HepG2 (cell line): ENCODE results near the gene CAMK2D. TPM values are rescaled to one million over a fixed set of nuclear protein-coding genes. Genes with fewer than 3 reads are reported as not detected.
A peak's percentile ranks its signal among the peaks of the same experiment; 100 is the strongest.

Source experiments
- ATAC-seq: fragments of 200-7000 bp; cut with Tn5 transposase; 3 replicates; pipeline ENCODE4 v1.9.1; 2020; ENCODE audit warnings: mild to moderate bottlenecking, moderate library complexity
- BruUV-seq: library from RNA; stranded (reverse); fragments of 400-500 nt; replicated peaks from 2 replicates; lab custom pipeline; 2021; lab: Mats Ljungman, UMichigan
- CTCF ChIA-PET: fragments of 300-600 bp; formaldehyde crosslinking; extraction: SDS; loops from one replicate; lab custom pipeline; 2021; ENCODE audit warnings: low total read pairs, inconsistent platforms, low intra/inter-chr PET ratio; lab: Yijun Ruan, JAX
- POLR2A ChIA-PET: fragments of 350-600 bp; sonication (Branson Sonifier 250); formaldehyde crosslinking; loops from one replicate; lab custom pipeline; 2020; ENCODE audit warnings: antibody characterized with exemption, inconsistent platforms; lab: Yijun Ruan, JAX
- DNase-seq: peaks from one replicate; pipeline ENCODE4 v3.0.0-alpha.2; 2015; ENCODE audit warnings: low spot score
- FAIRE-seq: peaks from 3 replicates; lab custom pipeline; 2011; peaks lifted over from hg19 to GRCh38; lab: Jason Lieb, UNC
- H2AFZ ChIP-seq: one replicate; pipeline ENCODE4 v1.6.1; 2011; ENCODE audit warnings: low read length, inconsistent platforms
- H3K27ac ChIP-seq: fragments of 300-600 bp; 3 replicates; pipeline ENCODE4 v1.8.0; 2011; ENCODE audit warnings: mixed run types, mild to moderate bottlenecking, mixed read lengths, low read length, inconsistent platforms; ENCODE audit not compliant: insufficient read depth; ENCODE audit errors: extremely low read length
- H3K27me3 ChIP-seq, 2 experiments: fragments of 200-600 bp in 1 of 2; 2 replicates in 1 of 2; 3 replicates in 1 of 2; pipeline versions ENCODE4 v1.6.0 to v1.8.0; 2011; ENCODE audit warnings: low read length in 2 of 2, mild to moderate bottlenecking in 2 of 2, moderate library complexity in 2 of 2, inconsistent platforms in 1 of 2; ENCODE audit not compliant: insufficient read depth in 2 of 2, control insufficient read depth in 1 of 2
- H3K36me3 ChIP-seq, 2 experiments: fragments of 200-600 bp in 1 of 2; replicated peaks in 1 of 2; 2 replicates in 1 of 2; 3 replicates in 1 of 2; pipeline versions ENCODE4 v1.5.1 to v1.8.0; 2011; ENCODE audit warnings: low read length in 2 of 2, inconsistent platforms in 1 of 2; ENCODE audit not compliant: insufficient read depth in 2 of 2, control insufficient read depth in 1 of 2
- H3K4me1 ChIP-seq: 2 replicates; pipeline ENCODE4 v1.5.1; 2012; ENCODE audit warnings: low read length, inconsistent platforms; ENCODE audit not compliant: insufficient read depth
- H3K4me2 ChIP-seq: 2 replicates; pipeline ENCODE4 v1.6.0; 2011; ENCODE audit warnings: low read depth, low read length, inconsistent platforms
- H3K4me3 ChIP-seq, 3 experiments: fragments of 200-600 bp in 1 of 3; sonication (generic), shearing (Covaris generic) in 1 of 3; replicated peaks in 1 of 3; 2 replicates each; pipeline ENCODE4 v1.5.1; 2011 to 2016; ENCODE audit warnings: low read length in 3 of 3, inconsistent platforms in 2 of 3, low read depth in 2 of 3, mild to moderate bottlenecking in 2 of 3, control low read depth in 1 of 3, mixed read lengths in 1 of 3; ENCODE audit not compliant: insufficient read depth in 1 of 3
- H3K79me2 ChIP-seq: one replicate; pipeline ENCODE4 v1.6.1; 2011; ENCODE audit warnings: low read length, inconsistent platforms; ENCODE audit not compliant: insufficient read depth
- H3K9ac ChIP-seq: 2 replicates; pipeline ENCODE4 v1.6.0; 2011; ENCODE audit warnings: mild to moderate bottlenecking, low read depth, low read length, inconsistent platforms; ENCODE audit not compliant: insufficient read depth
- H3K9me3 ChIP-seq: 2 replicates; pipeline ENCODE4 v1.5.1; 2012; ENCODE audit warnings: mild to moderate bottlenecking, low read length
- H4K20me1 ChIP-seq: 2 replicates; pipeline ENCODE4 v1.6.0; 2011; ENCODE audit warnings: inconsistent platforms, mild to moderate bottlenecking, low read length, moderate library complexity; ENCODE audit not compliant: insufficient read depth
- NCOR1 ChIP-seq: fragments of 200-600 bp; sonication (generic); IDR thresholded peaks from 2 replicates; pipeline ENCODE4 v1.7.0; 2017; ENCODE audit warnings: antibody characterized with exemption, low read length, borderline replicate concordance
- ONECUT2 ChIP-seq: sonication (generic); formaldehyde crosslinking; IDR thresholded peaks from 2 replicates; pipeline ENCODE4 v1.4.0; 2020; ENCODE audit warnings: missing genetic modification reagents
- PHF21A ChIP-seq: sonication (generic); formaldehyde crosslinking; IDR thresholded peaks from 2 replicates; pipeline ENCODE4 v1.5.0; 2020; ENCODE audit warnings: mild to moderate bottlenecking, missing genetic modification reagents
- SRF ChIP-seq: IDR thresholded peaks from 2 replicates; pipeline ENCODE4 v1.6.1; 2011; ENCODE audit warnings: mild to moderate bottlenecking, low read depth, low read length, moderate library complexity
- ZNF496 ChIP-seq: sonication (generic); formaldehyde crosslinking; IDR thresholded peaks from 2 replicates; pipeline ENCODE4 v1.8.1; 2023; ENCODE audit warnings: mild to moderate bottlenecking, moderate library complexity, missing genetic modification reagents; ENCODE audit not compliant: insufficient replicate concordance
- ZNF563 ChIP-seq: sonication (generic); formaldehyde crosslinking; IDR thresholded peaks from 2 replicates; pipeline ENCODE4 v1.8.0; 2022; ENCODE audit warnings: mild to moderate bottlenecking, moderate library complexity, missing genetic modification reagents
- ZNF577 ChIP-seq: sonication (generic); formaldehyde crosslinking; IDR thresholded peaks from 2 replicates; pipeline ENCODE4 v1.4.0; 2020; ENCODE audit warnings: mild to moderate bottlenecking, low read depth, missing genetic modification reagents, borderline replicate concordance
- WGBS: methylation state at CpG from one replicate; pipeline ENCODE4 v1.1.6; 2017; ENCODE audit warnings: low lambda C conversion rate; 5-methylcytosine and 5-hydroxymethylcytosine counted together
- in situ Hi-C: cut with HindIII; loops from 2 replicates; pipeline ENCODE4 v1.10.0; 2017; ENCODE audit warnings: low pct_unique_long_range_greater_than_20kb; ENCODE audit not compliant: extremely low pct_ligation_motif_present
- intact Hi-C: fragments of 100-400 bp; cut with micrococcal nuclease; formaldehyde crosslinking; loops from one replicate; pipeline ENCODE4 v1.10.0; 2022; ENCODE audit not compliant: unreplicated experiment
- polyA plus RNA-seq, 8 experiments: library from polyadenylated mRNA; depleted of rRNA in 3 of 8; stranded (reverse) in 7 of 8; unstranded in 1 of 8; fragments of >200 nt; fragmentation: Illumina TruSeq in 4 of 8; extraction: Trizol in 4 of 8; gene quantifications; 2 replicates each; pipeline versions ENCODE4 v1.2.1 to v1.2.3, GENCODE V29; 2011 to 2016; ENCODE audit warnings: low read depth in 4 of 8, missing spikeins in 1 of 8, mixed read lengths in 1 of 8; ENCODE audit not compliant: insufficient read depth in 1 of 8
- total RNA-seq, 5 experiments: library from RNA; depleted of rRNA; stranded (reverse); fragments of >200 nt; fragmentation: Illumina TruSeq; extraction: Trizol; gene quantifications; 2 replicates each; pipeline ENCODE4 v1.2.3, GENCODE V29; 2016; ENCODE audit warnings: low read depth in 1 of 5
- TF ChIP-seq, protein P1 (sequence below): sonication (generic); formaldehyde crosslinking; IDR thresholded peaks from 2 replicates; pipeline ENCODE4 v1.4.0; 2020; ENCODE audit warnings: missing genetic modification reagents
- TF ChIP-seq, protein P2 (sequence below): sonication (generic); formaldehyde crosslinking; IDR thresholded peaks from 2 replicates; pipeline ENCODE4 v1.5.1; 2020; ENCODE audit warnings: mild to moderate bottlenecking, missing genetic modification reagents
- TF ChIP-seq, protein P3 (sequence below): sonication (generic); formaldehyde crosslinking; IDR thresholded peaks from 2 replicates; pipeline ENCODE4 v1.4.0; 2020; ENCODE audit warnings: mild to moderate bottlenecking, missing genetic modification reagents

Gene CAMK2D
- total and polyA plus RNA-seq, 2 of the 13 experiments (the other 11 are each of a cell fraction or from before 2014, with no cell fraction given), result 18.0 to 65.4 TPM

DNA sequence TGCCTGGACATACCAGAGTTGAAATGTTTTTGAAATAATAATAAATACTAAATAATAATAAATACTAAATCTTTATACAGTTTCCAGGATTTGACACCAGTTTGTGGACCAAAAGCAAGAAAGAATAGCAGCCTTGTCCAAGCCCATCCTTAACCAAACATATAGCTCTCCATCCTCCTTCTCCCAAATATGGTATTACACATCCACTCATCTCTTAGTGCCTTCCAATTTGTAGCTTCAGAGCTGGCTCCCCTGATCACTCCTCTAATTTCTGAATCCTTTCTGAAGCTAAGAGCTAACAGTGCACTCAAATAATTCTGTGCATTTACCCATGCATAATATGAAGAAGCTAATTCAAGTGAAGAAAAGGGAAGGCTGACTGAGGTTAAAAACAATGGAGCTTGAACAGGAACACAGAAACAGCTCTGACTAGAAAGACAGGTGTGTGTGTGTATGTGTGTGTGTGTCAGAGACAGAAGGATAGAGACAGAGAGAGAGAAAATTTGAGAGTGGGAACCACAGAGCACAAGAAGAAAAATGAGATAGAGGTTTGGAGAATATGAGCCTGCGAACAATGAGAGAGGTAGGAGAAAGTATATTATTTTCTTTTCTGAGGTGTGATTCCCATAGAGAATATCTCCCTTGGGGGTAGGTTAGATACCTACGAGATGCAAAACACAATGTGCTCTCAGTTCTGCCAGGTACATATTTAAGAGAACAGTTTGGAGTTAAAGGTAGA is 123.5 kb downstream of the CAMK2D start:
- Histone ChIP-seq H2AFZ (no peak overlapping the region), H3K9ac (no peak overlapping the region), H3K27ac (no peak overlapping the region), H3K9me3 (no peaks in the 10 kb centered on the region), H3K27me3 (no peaks in the 10 kb centered on the region), H3K4me3 (no peak overlapping the region), H3K4me1 (peaks cover 87% of the 10 kb centered on the region), H4K20me1 (no peaks in the 10 kb centered on the region), H3K36me3 (no peaks in the 10 kb centered on the region), H3K79me2 (peaks cover 20% of the 10 kb centered on the region), H3K4me2 (no peak overlapping the region)
- FAIRE-seq (no peak), ATAC-seq (no peak), DNase-seq (no peak)
- 95% methylated on average over 2 of the region's 2 CpGs for WGBS
- peak; percentile 85 for TF ChIP-seq SRF
- no peak for TF ChIP-seq ZNF563 (CRISPR knock-in tag)
- TF ChIP-seq, protein P1, sequence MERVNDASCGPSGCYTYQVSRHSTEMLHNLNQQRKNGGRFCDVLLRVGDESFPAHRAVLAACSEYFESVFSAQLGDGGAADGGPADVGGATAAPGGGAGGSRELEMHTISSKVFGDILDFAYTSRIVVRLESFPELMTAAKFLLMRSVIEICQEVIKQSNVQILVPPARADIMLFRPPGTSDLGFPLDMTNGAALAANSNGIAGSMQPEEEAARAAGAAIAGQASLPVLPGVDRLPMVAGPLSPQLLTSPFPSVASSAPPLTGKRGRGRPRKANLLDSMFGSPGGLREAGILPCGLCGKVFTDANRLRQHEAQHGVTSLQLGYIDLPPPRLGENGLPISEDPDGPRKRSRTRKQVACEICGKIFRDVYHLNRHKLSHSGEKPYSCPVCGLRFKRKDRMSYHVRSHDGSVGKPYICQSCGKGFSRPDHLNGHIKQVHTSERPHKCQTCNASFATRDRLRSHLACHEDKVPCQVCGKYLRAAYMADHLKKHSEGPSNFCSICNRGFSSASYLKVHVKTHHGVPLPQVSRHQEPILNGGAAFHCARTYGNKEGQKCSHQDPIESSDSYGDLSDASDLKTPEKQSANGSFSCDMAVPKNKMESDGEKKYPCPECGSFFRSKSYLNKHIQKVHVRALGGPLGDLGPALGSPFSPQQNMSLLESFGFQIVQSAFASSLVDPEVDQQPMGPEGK (CRISPR knock-in tag), result no peak
- no TSS peak for BruUV-seq
- in situ Hi-C loops, result no loop called here
- ChIA-PET POLR2A (interaction anchor here (0.7 kb wide), 1 partner anchor 123 kb away, joined by 3 read pairs; no protein-coding TSS in a partner anchor), CTCF (no interaction called here)
- intact Hi-C loops, result no loop called here

DNA sequence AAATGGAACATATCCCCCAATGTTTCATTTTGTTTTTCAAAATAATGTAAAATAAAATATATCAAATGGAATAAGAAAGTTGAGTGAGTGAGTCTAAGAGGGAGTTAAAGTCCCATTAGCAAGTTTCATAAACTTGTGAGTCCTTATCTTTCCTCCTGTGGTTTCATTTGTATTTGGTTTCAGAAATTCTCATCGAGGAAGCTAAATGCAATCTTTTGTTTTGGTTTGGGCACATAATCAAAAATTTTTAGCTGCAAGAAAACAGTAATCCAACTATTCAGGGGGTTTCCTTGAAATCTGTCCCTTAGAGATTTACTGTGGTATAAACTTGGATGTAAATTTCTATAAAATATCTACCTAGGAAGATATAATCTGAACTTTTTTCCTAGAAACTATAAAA is 124.2 kb downstream of the CAMK2D start:
- no TSS peak for BruUV-seq
- in situ Hi-C loops (no loop called here), intact Hi-C loops (no loop called here)
- DNase-seq (no peak), ATAC-seq (no peak), FAIRE-seq (no peak)
- ChIA-PET POLR2A (interaction anchor here (0.7 kb wide), 1 partner anchor 124 kb away, joined by 3 read pairs; no protein-coding TSS in a partner anchor), CTCF (no interaction called here)
- H2AFZ ChIP-seq, result no peak overlapping the region
- H3K27ac ChIP-seq, result no peak overlapping the region
- H3K36me3 ChIP-seq, result no peaks in the 10 kb centered on the region
- no peak overlapping the region for H3K4me2 ChIP-seq
- peaks cover 22% of the 10 kb centered on the region for H3K79me2 ChIP-seq
- H3K4me1 ChIP-seq, result peaks cover 81% of the 10 kb centered on the region
- H3K9ac ChIP-seq, result no peak overlapping the region
- no peaks in the 10 kb centered on the region for H4K20me1 ChIP-seq
- H3K4me3 ChIP-seq, result no peak overlapping the region
- H3K27me3 ChIP-seq, result no peaks in the 10 kb centered on the region
- no peaks in the 10 kb centered on the region for H3K9me3 ChIP-seq
- WGBS, result 41% methylated on average over 1 of the region's 1 CpG
- TF ChIP-seq ZNF577 (CRISPR knock-in tag) (no peak), ZNF496 (CRISPR knock-in tag) (no peak), ONECUT2 (CRISPR knock-in tag) (no peak), NCOR1 (no peak), PHF21A (CRISPR knock-in tag) (no peak)
- TF ChIP-seq, protein P2, sequence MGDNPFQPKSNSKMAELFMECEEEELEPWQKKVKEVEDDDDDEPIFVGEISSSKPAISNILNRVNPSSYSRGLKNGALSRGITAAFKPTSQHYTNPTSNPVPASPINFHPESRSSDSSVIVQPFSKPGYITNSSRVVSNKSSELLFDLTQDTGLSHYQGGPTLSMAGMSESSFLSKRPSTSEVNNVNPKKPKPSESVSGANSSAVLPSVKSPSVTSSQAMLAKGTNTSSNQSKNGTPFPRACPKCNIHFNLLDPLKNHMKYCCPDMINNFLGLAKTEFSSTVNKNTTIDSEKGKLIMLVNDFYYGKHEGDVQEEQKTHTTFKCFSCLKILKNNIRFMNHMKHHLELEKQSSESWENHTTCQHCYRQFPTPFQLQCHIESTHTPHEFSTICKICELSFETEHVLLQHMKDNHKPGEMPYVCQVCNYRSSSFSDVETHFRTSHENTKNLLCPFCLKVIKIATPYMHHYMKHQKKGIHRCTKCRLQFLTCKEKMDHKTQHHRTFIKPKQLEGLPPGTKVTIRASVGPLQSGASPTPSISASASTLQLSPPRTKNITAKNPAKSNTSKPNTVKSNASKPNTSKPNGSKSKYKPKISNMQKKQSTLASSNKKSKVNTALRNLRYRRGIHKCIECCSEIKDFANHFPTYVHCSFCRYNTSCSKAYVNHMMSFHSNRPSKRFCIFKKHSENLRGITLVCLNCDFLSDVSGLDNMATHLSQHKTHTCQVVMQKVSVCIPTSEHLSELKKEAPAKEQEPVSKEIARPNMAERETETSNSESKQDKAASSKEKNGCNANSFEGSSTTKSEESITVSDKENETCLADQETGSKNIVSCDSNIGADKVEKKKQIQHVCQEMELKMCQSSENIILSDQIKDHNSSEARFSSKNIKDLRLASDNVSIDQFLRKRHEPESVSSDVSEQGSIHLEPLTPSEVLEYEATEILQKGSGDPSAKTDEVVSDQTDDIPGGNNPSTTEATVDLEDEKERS (CRISPR knock-in tag), result no peak
- TF ChIP-seq, protein P3, sequence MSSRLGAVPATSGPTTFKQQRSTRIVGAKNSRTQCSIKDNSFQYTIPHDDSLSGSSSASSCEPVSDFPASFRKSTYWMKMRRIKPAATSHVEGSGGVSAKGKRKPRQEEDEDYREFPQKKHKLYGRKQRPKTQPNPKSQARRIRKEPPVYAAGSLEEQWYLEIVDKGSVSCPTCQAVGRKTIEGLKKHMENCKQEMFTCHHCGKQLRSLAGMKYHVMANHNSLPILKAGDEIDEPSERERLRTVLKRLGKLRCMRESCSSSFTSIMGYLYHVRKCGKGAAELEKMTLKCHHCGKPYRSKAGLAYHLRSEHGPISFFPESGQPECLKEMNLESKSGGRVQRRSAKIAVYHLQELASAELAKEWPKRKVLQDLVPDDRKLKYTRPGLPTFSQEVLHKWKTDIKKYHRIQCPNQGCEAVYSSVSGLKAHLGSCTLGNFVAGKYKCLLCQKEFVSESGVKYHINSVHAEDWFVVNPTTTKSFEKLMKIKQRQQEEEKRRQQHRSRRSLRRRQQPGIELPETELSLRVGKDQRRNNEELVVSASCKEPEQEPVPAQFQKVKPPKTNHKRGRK (CRISPR knock-in tag), result no peak
